Endometrial microvascular endothelial cells (primary cell): ENCODE data around the gene CCDC30. TPM values are rescaled to one million over a fixed set of nuclear protein-coding genes. Genes with fewer than 3 reads are reported as not detected.
"Not testable (repeated sequence)": the region's sequence is repeated elsewhere in the genome, so short reads cannot be mapped to it uniquely, and the experiment has no call there.

Experiments
- in situ Hi-C: cut with HindIII; loops from 2 replicates; pipeline ENCODE4 v1.10.0; 2017; ENCODE audit warnings: low sequenced_read_pairs, low pct_unique_long_range_greater_than_20kb; ENCODE audit errors: inconsistent ontology term
- total RNA-seq: library from RNA; depleted of rRNA; stranded (reverse); fragments of >200 nt; gene quantifications from one replicate; pipeline ENCODE4 v1.2.3, GENCODE V29; 2015; ENCODE audit errors: inconsistent ontology term

CCDC30 gene
- total RNA-seq, 1 donor from 2014 or later = not detected

- in situ Hi-C loops = no loop called here
Observed at GRCh38 chr1:42504535-42505128, 41.5 kb downstream of the CCDC30 start.

DNA sequence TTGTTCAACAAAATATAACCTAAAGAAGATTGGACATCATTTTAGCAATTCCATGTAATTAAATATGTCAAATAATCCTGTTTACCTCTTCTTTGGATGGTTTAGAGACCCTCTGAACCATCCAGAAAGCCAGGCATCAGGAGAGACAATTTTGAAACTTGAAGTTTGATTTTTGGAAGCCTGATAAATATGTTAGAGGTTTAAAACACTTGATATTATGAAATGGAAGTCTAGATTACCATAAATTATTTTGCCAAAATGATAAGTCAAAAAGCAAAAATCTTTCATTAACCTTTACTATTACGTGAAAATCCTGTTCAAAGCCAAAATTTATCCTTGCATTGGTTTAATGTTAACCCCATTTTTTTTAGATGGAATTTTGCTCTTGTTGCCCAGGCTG lies 43.5 kb downstream of the CCDC30 start:
- in situ Hi-C loops = no loop called here

- in situ Hi-C loops = not testable (repeated sequence)
Observed at GRCh38 chr1:42511581-42512155, 48.6 kb downstream of the CCDC30 start.

GRCh38 chr1:42518908-42519307 lies 55.8 kb downstream of the CCDC30 start:
- in situ Hi-C loops = no loop called here

GRCh38 chr1:42523171-42523570 lies 60.1 kb downstream of the CCDC30 start:
- in situ Hi-C loops = no loop called here

- in situ Hi-C loops = no loop called here
Observed at GRCh38 chr1:42524330-42524729, 61.2 kb downstream of the CCDC30 start.

GRCh38 chr1:42529724-42530181 lies 66.7 kb downstream of the CCDC30 start:
- in situ Hi-C loops = no loop called here

GRCh38 chr1:42531043-42531442 lies 68.0 kb downstream of the CCDC30 start:
- in situ Hi-C loops = no loop called here

DNA sequence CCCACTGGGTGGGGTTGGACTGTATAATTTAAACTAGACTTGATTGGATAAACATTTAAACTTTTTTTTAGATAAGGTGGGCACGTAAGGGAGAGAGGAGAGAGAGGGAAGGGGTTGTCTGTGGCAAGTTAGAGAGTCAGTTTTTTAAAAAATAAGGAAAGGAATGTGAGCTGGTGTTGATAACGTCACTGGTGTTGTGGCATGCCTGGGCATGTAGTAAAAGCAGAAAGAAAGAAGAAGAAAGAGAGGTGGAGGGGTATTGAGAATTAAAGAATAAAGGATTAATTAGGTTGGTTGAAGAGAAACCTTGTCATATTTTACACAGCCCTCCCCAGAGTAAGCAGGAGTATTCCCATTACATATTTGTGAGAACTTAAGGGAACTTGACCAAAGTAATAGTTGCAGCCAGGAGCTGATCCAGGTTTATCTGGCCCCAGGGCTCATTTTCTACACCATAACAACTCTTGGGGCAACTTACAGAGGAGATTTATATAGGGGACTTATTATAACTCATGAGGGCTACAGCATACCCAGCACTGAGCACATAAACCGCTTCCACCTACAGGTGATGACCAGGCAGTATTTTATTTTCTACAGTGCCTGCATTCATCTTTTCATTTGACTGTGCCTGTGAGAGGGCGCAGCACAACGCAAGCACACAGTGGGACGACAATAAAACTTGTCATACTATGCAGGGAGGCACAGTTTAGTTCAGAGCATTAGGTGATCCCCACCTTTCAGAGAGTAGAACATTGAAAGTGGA lies 70.2 kb downstream of the CCDC30 start:
- in situ Hi-C loops = no loop called here

DNA sequence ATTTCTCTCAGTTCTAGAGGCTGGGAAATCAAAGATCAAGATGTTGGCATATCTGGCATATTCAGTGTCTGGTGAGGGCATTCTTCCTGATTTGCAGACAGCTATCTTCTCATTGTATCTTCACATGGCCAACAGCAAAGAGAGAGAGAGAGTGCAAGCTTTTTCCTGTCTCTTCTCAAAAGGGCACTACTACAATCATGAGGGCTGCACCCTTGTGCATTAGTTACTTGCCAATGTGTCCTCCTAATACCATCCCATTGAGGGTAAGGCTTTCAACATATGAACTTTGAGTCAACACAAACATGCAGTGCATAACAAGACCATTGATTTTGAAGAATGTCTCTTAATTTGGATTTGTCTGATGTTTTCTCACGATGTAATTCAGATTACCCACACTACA lies 78.0 kb downstream of the CCDC30 start:
- in situ Hi-C loops = no loop called here

- in situ Hi-C loops = no loop called here
Observed at GRCh38 chr1:42551180-42551579, 88.1 kb downstream of the CCDC30 start.

DNA sequence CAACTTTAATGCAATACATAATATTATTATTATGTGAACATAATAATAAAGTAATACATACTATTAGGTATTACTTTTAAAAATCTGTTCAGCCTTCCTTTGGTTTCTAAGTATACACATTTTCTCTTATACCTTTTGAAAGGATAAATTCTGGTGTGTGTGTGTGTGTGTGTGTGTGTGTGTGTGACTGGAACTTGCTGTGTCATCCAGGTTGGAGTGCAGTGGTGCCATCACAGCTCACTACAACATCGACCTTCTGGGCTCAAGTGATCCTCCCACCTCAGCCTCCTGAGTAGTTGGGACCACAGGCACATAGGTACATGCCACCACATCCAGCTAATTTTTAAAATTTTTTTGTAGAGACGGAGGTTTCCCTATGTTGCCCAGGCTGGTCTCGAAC lies 88.5 kb downstream of the CCDC30 start:
- in situ Hi-C loops = no loop called here

- in situ Hi-C loops = no loop called here
Observed at GRCh38 chr1:42552636-42553035, 89.5 kb downstream of the CCDC30 start.

GRCh38 chr1:42557230-42557851 lies 94.3 kb downstream of the CCDC30 start:
- in situ Hi-C loops = no loop called here

GRCh38 chr1:42567038-42567437 lies 104.0 kb downstream of the CCDC30 start:
- in situ Hi-C loops = no loop called here

DNA sequence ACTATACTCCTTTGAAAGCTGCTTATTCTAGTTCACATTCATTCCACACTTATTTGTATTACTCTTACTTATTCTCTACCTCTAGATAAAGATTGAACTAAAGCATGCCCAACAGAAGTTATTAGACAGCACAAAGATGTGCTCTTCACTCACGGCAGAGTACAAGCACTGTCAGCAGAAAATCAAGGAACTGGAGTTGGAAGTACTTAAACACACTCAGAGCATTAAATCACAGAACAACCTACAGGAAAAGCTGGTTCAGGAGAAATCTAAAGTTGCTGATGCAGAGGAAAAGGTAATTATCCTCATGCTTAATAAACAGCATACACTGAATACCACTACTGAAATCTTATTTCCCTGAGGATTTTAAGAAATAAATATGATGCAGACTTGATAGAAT lies 113.8 kb downstream of the CCDC30 start:
- in situ Hi-C loops = no loop called here

GRCh38 chr1:42586016-42586415 lies 122.9 kb downstream of the CCDC30 start:
- in situ Hi-C loops = no loop called here

DNA sequence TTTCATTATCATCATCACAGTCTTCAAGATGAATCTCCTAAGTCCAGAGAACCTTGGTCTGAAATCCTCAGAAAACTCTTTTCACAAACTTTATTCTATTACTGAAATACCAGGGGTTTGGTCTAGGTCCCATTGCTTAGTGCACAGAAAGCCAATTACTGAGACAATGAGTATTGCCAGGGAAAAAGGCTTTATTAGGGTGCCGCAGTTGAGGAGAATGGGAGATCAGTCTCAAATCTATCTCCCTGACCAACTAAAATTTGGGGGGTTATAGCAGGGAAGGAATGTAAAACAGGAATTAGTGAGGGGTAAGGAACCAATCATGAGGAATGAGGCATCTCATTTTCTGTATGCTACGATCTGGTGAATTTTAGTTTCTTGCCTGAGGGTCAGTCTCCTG lies 124.7 kb downstream of the CCDC30 start:
- in situ Hi-C loops = no loop called here

GRCh38 chr1:42592811-42593210 lies 129.7 kb downstream of the CCDC30 start:
- in situ Hi-C loops = no loop called here
